K562 (cell line): ENCODE data around the gene TLK2. TPM values are rescaled to one million over a fixed set of nuclear protein-coding genes. Genes with fewer than 3 reads are reported as not detected.

Source experiments
- ATAC-seq: fragments of 200-7000 bp; cut with Tn5 transposase; 3 replicates; pipeline ENCODE4 v1.9.1; 2020; ENCODE audit warnings: moderate library complexity
- BruUV-seq: library from RNA; stranded (reverse); fragments of 400-500 nt; replicated peaks from 2 replicates; lab custom pipeline; 2021; lab: Mats Ljungman, UMichigan
- CTCF ChIA-PET: fragments of 300-600 bp; formaldehyde crosslinking; extraction: SDS; loops from one replicate; lab custom pipeline; 2021; ENCODE audit warnings: low intra/inter-chr PET ratio; lab: Yijun Ruan, JAX
- POLR2A ChIA-PET: fragments of 300-600, 350-650 bp; sonication (Branson Sonifier 250); formaldehyde crosslinking; extraction: SDS; loops from one replicate; lab custom pipeline; 2021; ENCODE audit warnings: antibody characterized with exemption, inconsistent platforms; lab: Yijun Ruan, JAX
- DNase-seq, 4 experiments: peaks; one replicate each; pipeline versions ENCODE4 v3.0.0 to v3.0.0-alpha.2; 2011 to 2018; ENCODE audit warnings: low spot score in 3 of 4, mixed read lengths in 3 of 4; ENCODE audit errors: extremely low read depth in 1 of 4
- FAIRE-seq: peaks from 2 replicates; lab custom pipeline; 2011; peaks lifted over from hg19 to GRCh38; lab: Jason Lieb, UNC
- H2AFZ ChIP-seq: 2 replicates; pipeline ENCODE4 v1.6.0; 2011; ENCODE audit warnings: low read depth, low read length, control low read depth, inconsistent platforms
- H3K27ac ChIP-seq: fragments of 200-600 bp; 3 replicates; pipeline ENCODE4 v1.8.0; 2011; ENCODE audit warnings: low read depth, mild to moderate bottlenecking, control low read depth, inconsistent platforms, low read length, moderate library complexity, mixed read lengths; ENCODE audit errors: extremely low read depth
- H3K27me3 ChIP-seq, 2 experiments: fragments of 300-600 bp in 1 of 2; 2 replicates in 1 of 2; 3 replicates in 1 of 2; pipeline versions ENCODE4 v1.6.0 to v1.8.0; 2011; ENCODE audit warnings: inconsistent platforms in 2 of 2, low read length in 2 of 2, mild to moderate bottlenecking in 1 of 2, mixed read lengths in 1 of 2, moderate library complexity in 1 of 2; ENCODE audit not compliant: control insufficient read depth in 2 of 2, insufficient read depth in 2 of 2
- H3K36me3 ChIP-seq: fragments of 300-600 bp; 3 replicates; pipeline ENCODE4 v1.8.0; 2011; ENCODE audit warnings: mild to moderate bottlenecking, low read length, inconsistent platforms; ENCODE audit not compliant: control insufficient read depth, insufficient read depth
- H3K4me1 ChIP-seq, 2 experiments: fragments of 200-600 bp in 1 of 2; replicated peaks in 1 of 2; 2 replicates in 1 of 2; 3 replicates in 1 of 2; pipeline versions ENCODE4 v1.5.1 to v1.8.0; 2011; ENCODE audit warnings: inconsistent platforms in 2 of 2, low read length in 2 of 2, mild to moderate bottlenecking in 1 of 2, mixed read lengths in 1 of 2, moderate library complexity in 1 of 2; ENCODE audit not compliant: control insufficient read depth in 2 of 2, insufficient read depth in 2 of 2
- H3K4me2 ChIP-seq: 2 replicates; pipeline ENCODE4 v1.6.1; 2011; ENCODE audit warnings: low read length, control low read depth, inconsistent platforms, mixed read lengths; ENCODE audit not compliant: insufficient read depth
- H3K4me3 ChIP-seq: fragments of 200-600 bp; sonication (generic), shearing (Covaris generic); 2 replicates; pipeline ENCODE4 v1.5.1; 2016; ENCODE audit warnings: control low read depth, inconsistent platforms
- H3K79me2 ChIP-seq: fragments of 200-600 bp; 3 replicates; pipeline ENCODE4 v1.8.0; 2011; ENCODE audit warnings: low read length, inconsistent platforms; ENCODE audit not compliant: control insufficient read depth, insufficient read depth
- H3K9ac ChIP-seq, 2 experiments: 2 replicates each; pipeline versions ENCODE4 v1.6.0 to v1.6.1; 2011; ENCODE audit warnings: low read depth in 2 of 2, low read length in 2 of 2, control low read depth in 1 of 2, inconsistent platforms in 1 of 2, mild to moderate bottlenecking in 1 of 2, mixed read lengths in 1 of 2; ENCODE audit not compliant: insufficient read depth in 1 of 2
- H3K9me1 ChIP-seq: one replicate; pipeline ENCODE4 v1.6.0; 2011; ENCODE audit warnings: inconsistent platforms, mild to moderate bottlenecking, low read length, moderate library complexity; ENCODE audit not compliant: control insufficient read depth, insufficient read depth
- H3K9me3 ChIP-seq: replicated peaks from 2 replicates; pipeline ENCODE4 v1.5.1; 2011; ENCODE audit warnings: low read depth, low read length, inconsistent platforms; ENCODE audit not compliant: control insufficient read depth, insufficient read depth
- H4K20me1 ChIP-seq: replicated peaks from 2 replicates; pipeline ENCODE4 v1.6.1; 2011; ENCODE audit warnings: low read length, inconsistent platforms, mixed read lengths; ENCODE audit not compliant: control insufficient read depth, insufficient read depth
- ADNP ChIP-seq: fragments of 200-800 bp; sonication (Bioruptor generic); IDR thresholded peaks from 2 replicates; pipeline ENCODE4 v1.6.1; 2016; ENCODE audit warnings: missing genetic modification characterization, missing compliant biosample characterization
- ARHGAP35 ChIP-seq: fragments of 450-650 bp; IDR thresholded peaks from 2 replicates; pipeline ENCODE4 v1.6.1; 2018; ENCODE audit not compliant: partially characterized antibody
- ATF1 ChIP-seq, 2 experiments: fragments of 450-650 bp in 1 of 2; IDR thresholded peaks; 2 replicates each; pipeline ENCODE4 v1.6.1; 2016; ENCODE audit warnings: missing compliant biosample characterization in 1 of 2, missing genetic modification characterization in 1 of 2
- BRD4 ChIP-seq: fragments of 200-600 bp; sonication (generic); IDR thresholded peaks from 2 replicates; pipeline ENCODE4 v1.6.1; 2017; ENCODE audit warnings: inconsistent platforms
- FOS ChIP-seq: IDR thresholded peaks from 3 replicates; pipeline ENCODE4 v1.6.1; 2011; ENCODE audit not compliant: insufficient read length; ENCODE audit errors: extremely low read depth
- FOXA1 ChIP-seq: fragments of 450-650 bp; IDR thresholded peaks from 2 replicates; pipeline ENCODE4 v1.6.1; 2016; ENCODE audit warnings: mild to moderate bottlenecking, borderline replicate concordance
- FUS ChIP-seq: fragments of 200-400 bp; formaldehyde crosslinking; optimal IDR thresholded peaks from 2 replicates; pipeline ENCODE3; 2017; ENCODE audit warnings: low read depth, low read length
- JUN ChIP-seq, 2 experiments: sonication (generic) in 1 of 2; formaldehyde crosslinking in 1 of 2; IDR thresholded peaks; 2 replicates each; pipeline versions ENCODE4 v1.6.1 to v1.8.0; 2012 to 2022; ENCODE audit warnings: borderline replicate concordance in 2 of 2, mild to moderate bottlenecking in 2 of 2, improper control_type of control experiment in 1 of 2, low read depth in 1 of 2, low read length in 1 of 2, missing genetic modification reagents in 1 of 2
- KAT8 ChIP-seq: fragments of 450-650 bp; IDR thresholded peaks from 2 replicates; pipeline ENCODE4 v1.6.1; 2016; ENCODE audit warnings: low read depth, mild to moderate bottlenecking
- MEIS2 ChIP-seq: fragments of 450-650 bp; IDR thresholded peaks from 2 replicates; pipeline ENCODE4 v1.6.1; 2014; ENCODE audit warnings: mild to moderate bottlenecking; ENCODE audit not compliant: partially characterized antibody
- PTRF ChIP-seq: fragments of 450-650 bp; IDR thresholded peaks from 2 replicates; pipeline ENCODE4 v1.6.1; 2016; ENCODE audit warnings: mild to moderate bottlenecking, missing genetic modification characterization, missing compliant biosample characterization
- SRSF1 ChIP-seq: fragments of 200-400 bp; formaldehyde crosslinking; IDR thresholded peaks from 2 replicates; pipeline ENCODE4 v1.6.1; 2017; ENCODE audit warnings: mild to moderate bottlenecking, low read depth, low read length, moderate library complexity
- USF2 ChIP-seq: sonication (generic); formaldehyde crosslinking; IDR thresholded peaks from 2 replicates; pipeline ENCODE4 v1.5.0; 2020; ENCODE audit warnings: missing genetic modification reagents
- ZBTB2 ChIP-seq: fragments of 450-650 bp; IDR thresholded peaks from 2 replicates; pipeline ENCODE4 v1.6.1; 2016; ENCODE audit warnings: antibody characterized with exemption
- ZNF57 ChIP-seq: fragments of 450-650 bp; formaldehyde crosslinking; IDR thresholded peaks from 2 replicates; pipeline ENCODE4 v1.4.0; 2020; ENCODE audit warnings: mild to moderate bottlenecking, moderate library complexity
- ZNF592 ChIP-seq: fragments of 450-650 bp; IDR thresholded peaks from 2 replicates; pipeline ENCODE4 v1.6.1; 2017; ENCODE audit warnings: antibody characterized with exemption, mild to moderate bottlenecking
- WGBS: fragments of 100-300 bp; shearing (Covaris generic); methylation state at CpG from one replicate; pipeline ENCODE4 v1.1.6; 2016; ENCODE audit warnings: low coverage, mixed read lengths; ENCODE audit not compliant: insufficient coverage; ENCODE audit errors: missing lambda C conversion rate; 5-methylcytosine and 5-hydroxymethylcytosine counted together
- in situ Hi-C: fragments of 300-500 bp; cut with MboI; formaldehyde crosslinking; loops from 4 replicates; pipeline ENCODE4 v1.15.0; 2018; ENCODE audit warnings: inconsistent platforms, mixed read lengths
- intact Hi-C: fragments of 100-400 bp; cut with micrococcal nuclease; formaldehyde crosslinking; loops from 2 replicates; pipeline ENCODE4 v1.14.2; 2022
- polyA plus RNA-seq, 8 experiments: library from polyadenylated mRNA; depleted of rRNA in 4 of 8; stranded (reverse) in 5 of 8; unstranded in 3 of 8; fragments of >200 nt; fragmentation: Nextera tagmentation in 2 of 8; fragmentation: Illumina TruSeq in 1 of 8; extraction: Ambion mirVana in 2 of 8; extraction: Trizol in 1 of 8; gene quantifications; 2 replicates each; pipeline versions ENCODE4 v1.2.1 to v1.2.3, GENCODE V29; 2011 to 2014; ENCODE audit warnings: inconsistent platforms in 1 of 8, missing spikeins in 1 of 8
- total RNA-seq, 7 experiments: library from RNA; depleted of rRNA in 6 of 7; stranded (reverse); fragments of >200 nt in 6 of 7; fragmentation: Illumina TruSeq in 2 of 7; extraction: Trizol in 2 of 7; gene quantifications; 2 replicates each; pipeline versions ENCODE4 v1.2.1 to v1.2.3, GENCODE V29; 2011 to 2021; ENCODE audit warnings: low replicate concordance in 1 of 7

The TLK2 gene
- total and polyA plus RNA-seq, 9 of the 15 experiments (the other 6 are each of a cell fraction or from before 2014, with no cell fraction given): 10.1 to 51.9 (median 32.4) TPM

- Histone ChIP-seq H3K27ac (no peak overlapping the region), H3K27me3 (no peaks in the 10 kb centered on the region), H3K4me3 (no peak overlapping the region), H3K4me1 (no peaks in the 10 kb centered on the region), H3K4me2 (no peak overlapping the region), H4K20me1 (no peaks in the 10 kb centered on the region), H2AFZ (no peak overlapping the region), H3K79me2 (no peaks in the 10 kb centered on the region), H3K36me3 (peaks cover 48% of the 10 kb centered on the region), H3K9me3 (peaks cover 11% of the 10 kb centered on the region), H3K9ac (no peak overlapping the region), H3K9me1 (no peaks in the 10 kb centered on the region)
- intact Hi-C loops (no loop called here), in situ Hi-C loops (no loop called here)
- ATAC-seq (no peak), FAIRE-seq (no peak), DNase-seq (no peak)
- BruUV-seq: no TSS peak
- POLR2A ChIA-PET: interaction anchor here (0.6 to 1.2 kb wide), 2 partner anchors 9 to 33 kb away, joined by 3 to 4 read pairs; no protein-coding TSS in a partner anchor
- CTCF ChIA-PET: no interaction called here
- TF ChIP-seq FOS: no peak
- TF ChIP-seq FUS: no peak
- TF ChIP-seq ARHGAP35: no peak
- no peak for TF ChIP-seq BRD4
- TF ChIP-seq ZNF57 (CRISPR knock-in tag): no peak
- TF ChIP-seq ATF1 (CRISPR knock-in tag; IDR thresholded peaks at IDR 0.05): no peak
- no peak for TF ChIP-seq ATF1 (tag; IDR thresholded peaks at IDR 0.05)
- no peak for TF ChIP-seq FOXA1
- no peak for TF ChIP-seq ZBTB2
- TF ChIP-seq PTRF (tag): no peak
- no peak for TF ChIP-seq JUN (IDR thresholded peaks at IDR 0.05; ENCODE audit: borderline replicate concordance, low read depth, low read length)
- TF ChIP-seq JUN (CRISPR knock-in tag; IDR thresholded peaks at IDR 0.05; ENCODE audit: borderline replicate concordance): no peak
- TF ChIP-seq ZNF592: no peak
- TF ChIP-seq ADNP (tag): no peak
- TF ChIP-seq SRSF1: no peak
- TF ChIP-seq KAT8: no peak
- no peak for TF ChIP-seq MEIS2
- TF ChIP-seq USF2: no peak
- WGBS: 94% methylated on average over 9 of the region's 9 CpGs
Observed at GRCh38 chr17:62592341-62593099, 113.9 kb downstream of the TLK2 start.
